K562 treated with DMSO at 1 percent for 4 hours (cell line): ENCODE measurements around the gene CRYBG3. TPM values are rescaled to one million over a fixed set of nuclear protein-coding genes. Genes with fewer than 3 reads are reported as not detected.

Source experiments
- total RNA-seq: library from RNA; unstranded; fragments of 300-600 nt; gene quantifications from 2 replicates; pipeline ENCODE4 v1.2.3, GENCODE V29; 2022; ENCODE audit not compliant: insufficient read depth

The CRYBG3 gene
- total RNA-seq, result not detected in 2 replicates

GRCh38 chr3:97821774-97822358 is at the start of gene CRYBG3:
Gene CRYBG3, plus strand, starts transcription at chr3:97822011. Its CDS starts 196 bp downstream, at chr3:97822207.

GRCh38 chr3:97971679-97972567 is 150.1 kb downstream of the CRYBG3 start, which contains the start of gene RIOX2:
Gene RIOX2, minus strand, starts transcription at chr3:97972431. Its CDS starts 4,838 bp downstream, at chr3:97967593.

Other genes starting within 250 kb of the CRYBG3 start
- 2.5 and 4.0 TPM in 2 replicates for gene ARL6, start 57.3 kb upstream of the CRYBG3 start, total RNA-seq
- gene RIOX2, start 150.4 kb downstream of the CRYBG3 start, total RNA-seq, result 5.4 and 6.0 TPM in 2 replicates
- gene GABRR3, start 213.3 kb downstream of the CRYBG3 start, total RNA-seq, result not detected in 2 replicates